NCI-H2107 (cell line): ENCODE data around the gene CHN2.

Experiments
- DNase-seq: peaks from one replicate; lab custom pipeline; 2025; lab: John Stamatoyannopoulos, UW

CHN2 gene

GRCh38 chr7:29310625-29311024 is 116.0 kb downstream of the CHN2 start:
- DNase-seq = no peak

- no peak for DNase-seq
These were observed 116.7 kb downstream of the CHN2 start for GRCh38 chr7:29311314-29311713.

GRCh38 chr7:29314148-29314547 is 119.6 kb downstream of the CHN2 start:
- DNase-seq = no peak

DNA sequence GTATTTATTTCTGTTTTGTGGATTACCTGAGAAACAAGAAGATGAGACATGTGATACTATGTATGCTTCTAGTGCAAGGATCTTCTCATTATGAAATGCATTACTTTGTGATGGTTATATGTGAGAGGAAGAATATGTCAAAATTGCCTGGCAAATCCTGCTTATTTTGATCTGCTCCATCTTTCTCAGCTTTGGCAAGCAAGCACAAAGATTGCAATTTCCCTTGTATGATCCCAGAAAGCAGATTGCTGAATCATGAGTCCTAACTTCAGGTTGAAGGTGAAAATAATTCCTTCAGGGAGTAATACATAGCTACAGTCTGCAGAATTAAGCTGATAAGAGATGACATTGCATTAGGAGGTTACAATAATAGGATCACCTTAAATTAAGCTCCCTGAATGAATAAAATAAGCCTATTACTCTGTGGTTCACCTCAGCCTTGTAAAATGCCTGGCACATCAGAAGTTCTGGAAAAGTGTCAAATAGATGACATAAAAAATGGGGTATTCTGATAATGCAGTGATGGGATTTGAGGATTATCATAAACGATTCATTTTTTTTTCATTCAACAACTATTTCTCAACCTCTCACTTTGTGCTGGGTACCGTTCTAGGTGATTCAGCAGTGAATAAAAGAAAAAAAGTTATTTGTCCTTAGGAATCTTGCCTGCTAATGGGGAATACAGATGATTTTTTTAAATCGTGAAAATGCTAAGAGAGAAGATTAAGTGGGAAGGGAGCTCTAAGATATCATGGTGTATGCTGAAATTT is 120.7 kb downstream of the CHN2 start:
- no peak for DNase-seq

DNA sequence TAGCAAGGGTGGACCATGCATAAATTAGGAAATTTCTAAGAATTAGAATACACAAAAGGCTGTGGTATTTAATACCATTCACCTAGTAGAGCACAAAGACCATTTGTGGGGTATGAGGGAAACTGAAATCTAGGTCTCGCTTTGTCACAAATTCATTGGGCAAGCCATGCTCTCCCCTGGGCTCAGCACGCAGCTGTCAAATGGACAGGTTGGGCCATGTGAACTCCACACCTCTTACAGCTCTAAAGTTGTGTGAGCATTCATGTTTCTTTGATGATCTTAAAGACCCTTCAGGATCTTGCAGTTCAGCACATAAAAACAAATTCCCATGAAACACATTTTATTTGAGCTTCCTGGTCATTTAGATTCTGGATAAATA is 121.3 kb downstream of the CHN2 start:
- no peak for DNase-seq

DNA sequence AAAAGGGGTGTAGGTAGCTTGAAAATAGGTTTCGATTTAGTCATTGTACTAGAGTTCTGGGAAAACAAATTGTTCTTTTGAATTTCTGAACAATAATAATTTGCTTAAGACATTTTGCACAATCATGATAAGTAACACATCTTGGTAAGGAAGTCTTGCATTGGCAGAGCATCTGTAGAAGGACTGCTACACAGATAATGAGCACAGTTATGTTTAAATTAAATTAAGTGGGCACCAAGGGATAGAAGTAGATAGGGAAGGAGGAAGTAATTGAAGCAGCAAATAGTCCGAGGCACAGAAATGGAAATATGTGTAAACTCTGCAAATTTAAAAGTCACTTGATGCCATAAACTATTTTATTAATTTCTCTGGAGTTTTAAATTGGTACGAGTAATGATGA is 122.4 kb downstream of the CHN2 start:
- no peak for DNase-seq

DNA sequence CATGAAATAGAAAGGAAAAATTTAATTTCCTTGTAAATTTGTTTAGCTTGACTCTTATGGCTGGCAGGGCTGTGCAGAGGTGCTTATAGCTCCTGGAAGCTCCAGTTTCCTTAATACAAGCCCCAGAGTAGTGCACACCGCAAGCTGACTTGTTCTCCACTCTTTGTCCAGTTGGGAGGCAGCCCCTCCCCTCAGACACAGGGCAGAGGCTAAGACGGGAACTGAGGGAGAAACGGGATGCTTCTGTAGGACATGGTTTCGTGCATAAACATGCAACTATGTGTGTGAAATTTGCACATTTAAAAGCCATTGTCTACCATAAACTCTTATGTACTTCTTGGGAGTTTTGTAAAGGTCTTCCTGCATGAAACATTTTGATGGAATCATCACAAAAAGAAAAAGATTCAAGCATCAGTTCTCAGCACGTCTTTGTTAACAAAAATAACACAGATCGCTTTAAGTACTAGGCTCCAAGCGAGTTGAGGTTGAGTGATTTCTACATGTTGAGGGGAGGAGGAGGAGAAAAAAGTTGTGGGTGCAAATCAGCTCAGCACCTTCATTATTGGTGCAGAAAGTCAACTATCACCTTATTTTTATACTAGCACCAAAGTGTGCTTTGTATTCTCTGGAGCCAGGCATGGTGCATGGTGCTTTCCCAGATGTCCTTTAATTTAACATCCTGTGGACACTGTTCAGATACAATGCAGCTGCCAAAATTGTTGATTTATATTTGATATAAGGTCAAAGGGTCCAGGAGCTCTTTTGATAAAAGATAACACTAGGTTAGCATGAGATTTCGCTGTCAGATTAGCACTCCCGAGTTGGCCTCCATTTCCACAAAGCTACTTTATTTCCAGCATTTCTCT is 124.5 kb downstream of the CHN2 start:
- no peak for DNase-seq

DNA sequence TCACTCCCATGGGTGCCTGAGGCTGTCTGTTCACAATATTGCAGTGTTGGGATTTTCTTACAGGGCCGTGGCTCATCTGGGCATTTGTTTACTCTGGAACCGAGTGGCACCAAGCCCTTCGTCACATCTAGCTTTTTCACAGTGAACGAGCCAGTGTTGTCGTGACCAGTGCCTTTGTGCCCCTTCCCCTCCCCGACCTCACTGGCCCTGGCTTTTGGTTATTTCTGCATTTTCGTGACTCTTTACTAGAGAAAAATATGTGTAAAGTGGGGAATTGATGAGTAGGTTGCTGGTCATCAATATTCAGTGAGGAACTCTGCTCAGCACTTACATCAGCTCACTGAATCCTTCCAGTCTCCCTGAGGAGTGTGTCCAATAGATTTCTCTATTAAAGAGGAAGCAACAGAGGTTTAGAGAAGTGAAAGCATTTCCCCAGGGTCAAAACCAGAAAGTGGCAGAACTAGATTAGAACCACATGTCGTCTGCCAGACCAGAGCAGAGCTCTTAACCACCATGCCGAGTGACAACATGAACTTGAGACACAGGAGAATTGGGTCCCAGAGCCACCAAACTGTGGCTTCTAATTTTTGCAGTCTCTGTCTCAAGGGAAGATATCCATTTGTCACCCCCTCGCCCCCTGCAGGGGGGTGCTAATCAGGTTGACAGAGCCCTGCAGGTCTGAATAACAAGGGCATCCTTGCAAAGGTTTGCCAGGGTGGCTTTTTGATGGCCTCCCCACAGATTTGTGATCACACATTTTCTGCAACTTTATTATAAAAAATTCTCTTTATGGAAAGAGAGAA is 125.3 kb downstream of the CHN2 start:
- DNase-seq = no peak

DNA sequence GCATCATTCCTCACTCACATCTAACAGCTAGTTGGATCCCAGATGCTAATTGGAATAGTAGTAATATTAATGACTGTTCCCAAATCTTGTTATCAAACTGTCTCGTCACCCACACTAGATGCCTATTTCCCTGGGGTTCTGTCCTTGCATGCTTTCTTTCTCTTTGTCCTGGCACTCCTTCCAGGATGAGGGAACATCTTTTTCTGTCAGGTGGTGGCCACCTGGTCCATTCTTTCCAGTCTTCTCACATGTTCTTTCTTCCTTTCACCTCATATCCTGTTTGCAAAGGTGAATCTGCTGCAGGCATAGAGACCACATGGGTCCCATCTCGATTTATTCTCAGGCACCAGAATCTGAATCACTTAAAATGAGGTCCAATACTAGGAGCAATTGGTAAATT is 126.0 kb downstream of the CHN2 start:
- DNase-seq = no peak

DNA sequence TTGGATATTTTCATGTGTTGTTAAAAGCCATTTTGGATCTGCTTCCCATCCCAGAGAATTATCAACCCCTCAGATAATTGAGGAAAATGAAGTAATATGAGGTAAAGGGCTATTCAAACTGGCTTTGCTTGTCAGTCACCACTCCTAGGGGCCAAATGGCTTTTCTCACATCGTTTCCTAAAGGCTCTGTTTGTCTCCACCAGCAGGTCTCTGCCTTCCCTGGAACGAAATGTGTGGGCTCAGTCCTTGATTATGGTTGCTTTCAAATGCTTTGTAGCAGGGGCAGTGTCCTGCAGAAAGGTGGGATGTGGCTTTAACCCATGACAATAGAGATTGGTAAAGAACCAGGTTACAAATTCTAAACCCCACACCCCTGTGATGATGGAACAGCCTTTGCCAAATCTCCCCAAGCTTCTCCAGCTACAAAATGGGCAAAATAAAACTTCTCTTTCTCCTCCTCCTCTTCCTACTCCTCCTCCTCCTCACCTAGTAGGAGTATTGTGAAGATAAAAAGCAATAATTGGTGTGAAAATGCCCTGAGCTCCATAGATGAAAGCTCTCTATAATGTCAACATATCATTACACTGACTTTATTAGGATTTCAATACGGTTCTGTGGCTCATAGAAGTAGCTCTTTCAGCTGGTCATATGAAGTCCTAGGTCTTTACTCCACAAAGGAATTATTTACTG is 127.6 kb downstream of the CHN2 start:
- DNase-seq = no peak

DNA sequence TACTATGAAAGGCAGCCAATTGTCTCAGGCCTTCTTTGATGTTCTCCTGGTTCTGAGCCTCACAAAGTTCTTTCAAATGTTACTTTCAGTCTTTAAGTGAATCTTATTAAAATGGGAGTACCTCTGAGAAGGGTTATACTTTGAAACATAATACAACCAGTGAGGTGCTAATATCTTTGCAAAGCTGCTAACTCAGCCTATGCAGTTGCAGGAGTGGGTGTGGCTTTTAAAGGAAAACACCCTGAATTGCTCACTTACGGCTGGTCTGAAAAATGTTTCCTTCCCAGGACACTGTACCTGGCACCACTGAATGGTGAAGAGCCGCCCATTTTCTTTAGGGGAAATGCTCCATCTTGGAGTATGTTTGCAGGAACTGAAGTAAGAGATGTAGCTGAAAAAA is 130.9 kb downstream of the CHN2 start:
- DNase-seq = no peak

DNA sequence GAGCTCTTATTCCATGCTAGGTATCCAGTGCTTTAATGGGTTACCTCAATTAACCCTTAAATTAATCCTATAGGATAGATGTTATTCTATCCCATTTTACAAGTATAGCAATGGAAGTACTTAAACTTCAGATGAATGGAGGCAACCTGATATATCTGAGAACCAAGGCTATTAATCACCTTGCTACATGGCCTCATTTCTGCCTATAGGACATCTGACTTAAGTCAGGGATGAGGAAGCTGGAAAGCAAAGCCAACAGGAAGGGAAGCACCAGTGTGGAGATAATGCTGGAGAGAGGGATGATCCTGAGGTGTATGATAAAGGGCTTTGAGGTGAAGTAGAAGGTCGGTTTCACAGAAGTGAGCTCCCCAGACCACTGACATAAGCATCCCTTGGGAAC is 132.3 kb downstream of the CHN2 start:
- no peak for DNase-seq

- DNase-seq = peak; percentile 80
These were observed 132.9 kb downstream of the CHN2 start for GRCh38 chr7:29327455-29327854.

DNA sequence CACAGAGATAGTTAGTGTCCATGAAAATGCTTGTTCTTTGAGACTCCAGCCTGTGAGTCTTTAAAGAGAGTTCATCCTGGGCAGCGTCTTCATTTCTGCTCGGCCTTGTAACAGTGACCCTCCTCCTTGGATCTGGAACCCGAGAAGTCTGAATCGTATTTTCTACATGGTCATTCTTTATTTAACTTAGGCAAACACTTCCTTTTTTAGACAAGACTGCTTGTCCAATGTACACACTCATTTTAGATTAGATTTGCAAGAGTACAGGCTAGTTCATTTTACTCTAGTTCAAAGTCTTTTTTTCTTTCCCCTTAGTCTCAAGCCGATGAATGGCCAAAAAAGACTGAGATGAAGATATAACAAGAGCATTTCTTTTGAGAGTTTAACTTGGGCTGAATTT is 133.5 kb downstream of the CHN2 start:
- DNase-seq = no peak

DNA sequence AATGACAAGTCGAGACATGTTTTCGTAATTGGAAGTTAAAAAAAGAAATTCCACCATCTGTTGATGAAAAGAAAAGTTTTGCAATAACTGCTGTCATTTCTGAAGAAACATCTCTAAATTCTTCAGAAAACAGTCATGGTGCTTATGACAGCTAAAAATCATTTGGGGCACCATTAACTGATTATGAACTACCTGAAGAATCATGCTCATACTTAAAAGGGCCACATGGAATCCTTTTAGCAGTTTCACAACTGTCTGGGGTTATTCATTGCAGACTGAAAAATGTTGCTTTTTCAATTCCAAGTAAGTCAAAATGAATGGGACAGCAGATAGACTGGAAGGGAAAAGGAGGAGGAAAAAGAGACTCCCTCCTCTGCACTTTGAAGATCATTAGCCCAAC is 134.2 kb downstream of the CHN2 start:
- no peak for DNase-seq

DNA sequence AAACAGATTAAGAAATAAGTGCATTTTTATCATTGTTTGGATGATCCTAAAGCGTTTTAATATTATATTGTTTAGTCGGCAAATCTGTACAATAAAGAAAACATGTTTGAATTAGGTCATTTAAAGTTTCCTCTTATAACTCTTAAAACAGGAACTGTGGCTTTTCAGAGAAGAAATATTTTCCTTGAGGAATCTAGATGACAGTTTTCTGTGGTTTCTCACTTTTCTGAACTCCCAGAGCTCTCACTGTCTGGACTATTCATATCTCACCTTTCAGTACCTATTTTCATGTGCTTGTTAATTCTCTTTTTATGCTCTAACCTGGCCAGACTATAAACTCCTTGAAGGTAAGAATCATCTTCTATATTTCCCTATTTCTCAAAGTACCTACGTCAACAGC is 135.1 kb downstream of the CHN2 start:
- DNase-seq = no peak

- DNase-seq = no peak
These were observed 135.6 kb downstream of the CHN2 start for GRCh38 chr7:29330136-29330535.

GRCh38 chr7:29331163-29331562 is 136.6 kb downstream of the CHN2 start:
- no peak for DNase-seq

DNA sequence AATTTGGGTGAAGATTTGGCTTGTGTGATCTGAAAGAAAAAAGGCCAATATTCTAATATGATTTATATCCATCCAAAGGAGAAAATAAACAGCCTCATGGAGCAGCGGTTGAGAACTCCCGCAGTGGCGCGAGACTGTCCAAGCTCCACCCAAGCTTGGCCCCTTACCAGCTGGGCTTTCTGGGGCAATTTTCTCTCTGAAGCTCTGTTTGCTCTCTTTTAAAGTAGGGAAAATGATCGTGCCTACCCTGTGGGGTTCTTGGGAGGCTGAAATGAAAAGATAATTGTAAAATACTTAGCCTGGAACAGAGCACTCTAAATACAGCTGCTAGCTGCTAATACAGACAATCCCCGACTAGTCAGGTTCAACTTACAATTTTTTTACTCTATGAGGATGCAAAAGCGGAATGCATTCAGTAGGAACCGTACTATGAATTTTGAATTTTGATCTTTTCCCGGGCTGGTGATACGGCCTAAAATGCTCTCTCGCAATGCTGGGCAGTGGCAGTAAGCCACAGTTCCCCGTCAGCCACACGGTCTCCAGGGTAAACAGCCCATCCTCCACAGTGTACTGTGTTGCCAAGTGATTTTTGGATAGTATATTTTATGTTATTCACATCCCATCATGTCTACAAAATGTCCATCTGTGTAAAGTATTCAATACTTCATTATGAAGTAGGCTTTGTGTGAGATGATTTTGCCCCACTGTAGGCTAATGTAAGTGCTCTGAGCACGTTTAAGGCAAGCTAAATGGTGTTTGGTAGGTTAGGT is 137.7 kb downstream of the CHN2 start:
- DNase-seq = peak; percentile 85

DNA sequence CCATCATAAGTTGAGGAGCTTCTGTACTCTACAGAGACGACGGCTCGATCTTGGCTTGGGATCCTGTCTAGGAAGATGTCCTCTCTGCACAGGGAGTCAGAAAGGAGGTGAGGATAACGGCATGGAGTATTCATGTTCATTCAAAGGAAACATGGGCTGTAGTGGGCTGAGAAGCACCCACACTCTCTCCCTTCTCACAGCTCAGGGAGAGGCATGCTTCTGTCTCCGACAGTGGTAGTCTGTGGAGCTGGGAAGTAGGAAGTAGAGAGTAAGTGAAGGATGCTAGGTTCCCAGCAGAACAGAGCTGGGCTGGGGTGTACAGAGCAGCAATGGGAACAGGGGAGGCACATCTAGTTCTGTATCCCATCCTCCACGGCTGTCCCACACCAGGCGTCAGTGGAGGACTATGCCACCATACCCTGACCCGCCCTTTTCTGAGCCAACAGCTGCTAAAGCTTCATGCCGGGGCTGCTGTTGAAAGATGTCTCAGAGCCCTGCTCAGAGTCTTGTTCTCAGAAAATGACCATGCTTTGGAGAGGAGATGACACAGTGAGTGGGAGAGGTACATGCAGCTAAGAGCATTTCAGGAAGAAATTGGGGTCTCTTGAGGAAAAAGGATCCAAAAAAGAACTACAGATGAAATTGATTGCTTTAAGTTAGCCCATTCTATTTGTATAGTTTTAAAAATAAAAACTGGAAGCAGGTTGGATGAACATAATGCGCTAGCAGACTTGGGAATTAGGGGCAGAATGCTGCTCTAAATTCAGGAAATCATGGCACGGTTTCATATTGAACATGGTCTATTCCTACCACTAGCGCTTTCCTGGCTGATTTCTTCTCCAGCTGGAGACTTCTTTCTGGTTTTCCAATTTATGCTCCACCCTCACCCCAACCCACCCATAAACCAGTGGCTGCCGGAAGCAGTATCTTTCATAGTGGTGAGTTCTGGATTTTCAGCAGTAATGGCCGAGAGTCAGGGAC is 138.6 kb downstream of the CHN2 start:
- no peak for DNase-seq
